A673 (cell line): ENCODE results near the gene TLCD4. TPM values are rescaled to one million over a fixed set of nuclear protein-coding genes. Genes with fewer than 3 reads are reported as not detected.

ENCODE experiments used
- BruUV-seq: library from RNA; stranded (reverse); fragments of 400-500 nt; replicated peaks from 2 replicates; lab custom pipeline; 2021; lab: Mats Ljungman, UMichigan
- CTCF ChIA-PET: fragments of 300-600 bp; sonication (Branson Sonifier 250); formaldehyde crosslinking; loops from one replicate; lab custom pipeline; 2022; ENCODE audit warnings: antibody characterized with exemption; lab: Charles Lee
- POLR2A ChIA-PET: fragments of 300-600 bp; sonication (Branson Sonifier 250); formaldehyde crosslinking; loops from one replicate; lab custom pipeline; 2022; ENCODE audit warnings: antibody characterized with exemption; ENCODE audit not compliant: low non-redundant PET; lab: Charles Lee
- DNase-seq: peaks from one replicate; pipeline ENCODE4 v3.0.0-alpha.2; 2015; ENCODE audit warnings: low spot score
- H3K27ac ChIP-seq: fragments of 200-600 bp; sonication (generic); 2 replicates; pipeline ENCODE4 v1.5.1; 2016; ENCODE audit warnings: mixed run types, low read depth, mild to moderate bottlenecking, mixed read lengths, antibody characterized with exemption, low read length; ENCODE audit not compliant: poor library complexity, severe bottlenecking
- H3K27me3 ChIP-seq: fragments of 200-600 bp; sonication (generic); replicated peaks from 2 replicates; pipeline ENCODE4 v1.6.1; 2017; ENCODE audit warnings: mixed run types, low read depth, mild to moderate bottlenecking, mixed read lengths, antibody characterized with exemption, low read length; ENCODE audit not compliant: insufficient read depth, poor library complexity
- H3K36me3 ChIP-seq: fragments of 200-600 bp; sonication (generic); 2 replicates; pipeline ENCODE4 v1.6.1; 2016; ENCODE audit warnings: mixed run types, mild to moderate bottlenecking, mixed read lengths, antibody characterized with exemption, low read length; ENCODE audit not compliant: insufficient read depth, poor library complexity, severe bottlenecking
- H3K4me1 ChIP-seq: fragments of 200-600 bp; sonication (generic); 2 replicates; pipeline ENCODE4 v1.6.1; 2017; ENCODE audit warnings: mixed run types, mild to moderate bottlenecking, mixed read lengths, antibody characterized with exemption, low read length; ENCODE audit not compliant: insufficient read depth, poor library complexity, severe bottlenecking
- H3K4me3 ChIP-seq: fragments of 200-600 bp; sonication (generic); 2 replicates; pipeline ENCODE4 v1.5.1; 2016; ENCODE audit warnings: low read depth, mixed run types, mild to moderate bottlenecking, mixed read lengths, low read length; ENCODE audit not compliant: poor library complexity, severe bottlenecking
- H3K9me3 ChIP-seq: fragments of 200-600 bp; sonication (generic); 2 replicates; pipeline ENCODE4 v1.6.1; 2016; ENCODE audit warnings: mixed run types, low read depth, mild to moderate bottlenecking, mixed read lengths, antibody characterized with exemption, low read length; ENCODE audit not compliant: poor library complexity, severe bottlenecking
- EZH2 ChIP-seq: fragments of 200-600 bp; sonication (generic); IDR thresholded peaks from 2 replicates; pipeline ENCODE4 v1.6.1; 2017; ENCODE audit warnings: borderline replicate concordance, low read depth, mild to moderate bottlenecking, mixed read lengths, antibody characterized with exemption, low read length; ENCODE audit not compliant: poor library complexity, severe bottlenecking
- intact Hi-C: fragments of 100-400 bp; cut with micrococcal nuclease; formaldehyde crosslinking; loops from one replicate; pipeline ENCODE4 v1.10.0; 2022; ENCODE audit not compliant: unreplicated experiment
- total RNA-seq: library from RNA; stranded (reverse); gene quantifications from 2 replicates; pipeline ENCODE4 v1.2.3, GENCODE V29; 2021
- TF ChIP-seq, protein P1 (sequence below): fragments of 300-800, 200-600 bp; sonication (generic); conservative IDR thresholded peaks from 2 replicates; pipeline ENCODE4 v1.5.1; 2017; ENCODE audit warnings: low read depth, mild to moderate bottlenecking, antibody characterized with exemption, low read length, moderate library complexity, mixed read lengths

Gene TLCD4
- total RNA-seq, 1 experiment from 2014 or later, result not detected

DNA sequence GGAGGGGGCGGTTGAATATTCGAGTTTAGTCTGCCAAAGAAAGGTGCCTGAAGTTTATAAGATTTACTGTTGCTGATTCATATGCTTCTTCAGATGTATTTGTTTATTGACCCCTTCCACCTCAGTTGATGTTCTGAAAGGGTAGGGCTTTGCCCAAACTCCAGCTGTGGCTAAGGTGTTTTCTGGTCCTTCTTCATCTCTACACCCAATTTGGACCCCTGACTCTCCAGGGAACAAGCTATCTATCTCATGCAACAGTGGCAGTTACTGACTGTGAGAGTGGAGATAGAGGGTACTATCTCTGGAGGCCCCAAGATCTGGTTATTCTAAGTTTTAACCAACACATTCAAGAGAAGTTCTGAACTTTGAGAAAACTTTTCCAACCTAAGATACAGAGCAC lies 31.8 kb upstream of the TLCD4 start:
- CTCF ChIA-PET, result interaction anchor here (2.4 kb wide), 1 partner anchor 149 kb away, joined by 23 read pairs; the partner anchor contains the start of gene RWDD3
- intact Hi-C loops, result no loop called here
- POLR2A ChIA-PET, result no interaction called here
- no peak for DNase-seq
- TF ChIP-seq, protein P1, sequence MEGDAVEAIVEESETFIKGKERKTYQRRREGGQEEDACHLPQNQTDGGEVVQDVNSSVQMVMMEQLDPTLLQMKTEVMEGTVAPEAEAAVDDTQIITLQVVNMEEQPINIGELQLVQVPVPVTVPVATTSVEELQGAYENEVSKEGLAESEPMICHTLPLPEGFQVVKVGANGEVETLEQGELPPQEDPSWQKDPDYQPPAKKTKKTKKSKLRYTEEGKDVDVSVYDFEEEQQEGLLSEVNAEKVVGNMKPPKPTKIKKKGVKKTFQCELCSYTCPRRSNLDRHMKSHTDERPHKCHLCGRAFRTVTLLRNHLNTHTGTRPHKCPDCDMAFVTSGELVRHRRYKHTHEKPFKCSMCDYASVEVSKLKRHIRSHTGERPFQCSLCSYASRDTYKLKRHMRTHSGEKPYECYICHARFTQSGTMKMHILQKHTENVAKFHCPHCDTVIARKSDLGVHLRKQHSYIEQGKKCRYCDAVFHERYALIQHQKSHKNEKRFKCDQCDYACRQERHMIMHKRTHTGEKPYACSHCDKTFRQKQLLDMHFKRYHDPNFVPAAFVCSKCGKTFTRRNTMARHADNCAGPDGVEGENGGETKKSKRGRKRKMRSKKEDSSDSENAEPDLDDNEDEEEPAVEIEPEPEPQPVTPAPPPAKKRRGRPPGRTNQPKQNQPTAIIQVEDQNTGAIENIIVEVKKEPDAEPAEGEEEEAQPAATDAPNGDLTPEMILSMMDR, result no peak
- no peak for TF ChIP-seq EZH2
- no peaks in the 10 kb centered on the region for H3K36me3 ChIP-seq
- no peak overlapping the region for H3K4me3 ChIP-seq
- H3K27ac ChIP-seq, result no peak overlapping the region
- BruUV-seq, result no TSS peak
- H3K4me1 ChIP-seq, result no peaks in the 10 kb centered on the region
- no peaks in the 10 kb centered on the region for H3K9me3 ChIP-seq
- H3K27me3 ChIP-seq, result peaks cover 15% of the 10 kb centered on the region

DNA sequence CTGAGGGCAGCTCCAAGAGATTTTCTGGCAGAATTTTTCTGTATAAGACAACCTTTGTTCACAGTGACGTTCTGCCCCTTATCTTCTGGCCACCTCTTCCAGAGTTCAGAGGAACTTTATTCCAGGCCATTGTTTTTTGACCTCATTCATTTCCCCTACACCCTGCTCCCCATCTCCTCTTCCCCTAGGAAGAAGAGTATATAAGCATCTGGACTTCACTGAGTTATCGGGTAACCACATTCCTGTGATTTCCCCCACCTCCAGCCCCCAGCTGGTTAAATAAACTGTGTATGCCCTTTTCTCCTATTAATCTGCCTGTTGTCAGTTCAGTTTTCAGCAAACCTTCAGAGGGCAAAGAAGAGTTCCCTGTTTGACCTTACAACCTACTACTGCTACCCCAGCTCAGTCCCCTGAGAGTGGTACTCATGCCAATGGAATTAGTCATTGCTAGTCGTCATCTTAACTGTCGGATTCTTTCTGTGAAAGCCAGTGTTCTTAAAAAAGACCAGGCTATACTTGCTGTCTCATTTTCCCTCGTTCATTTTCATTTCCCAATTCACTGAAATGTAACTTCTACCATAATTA lies 30.1 kb upstream of the TLCD4 start:
- Histone ChIP-seq H3K27me3 (no peaks in the 10 kb centered on the region), H3K36me3 (no peaks in the 10 kb centered on the region), H3K4me1 (no peaks in the 10 kb centered on the region), H3K27ac (no peak overlapping the region), H3K4me3 (no peak overlapping the region), H3K9me3 (no peaks in the 10 kb centered on the region)
- peak; percentile 75 for DNase-seq
- CTCF ChIA-PET, result no interaction called here
- intact Hi-C loops, result no loop called here
- POLR2A ChIA-PET, result no interaction called here
- no TSS peak for BruUV-seq
- TF ChIP-seq EZH2, result no peak
- TF ChIP-seq, protein P1, result no peak

GRCh38 chr1:95088303-95088702 lies 28.9 kb upstream of the TLCD4 start:
- DNase-seq, result no peak
- BruUV-seq, result no TSS peak
- Histone ChIP-seq H3K4me3 (no peak overlapping the region), H3K9me3 (no peaks in the 10 kb centered on the region), H3K27ac (no peak overlapping the region), H3K4me1 (no peaks in the 10 kb centered on the region), H3K36me3 (no peaks in the 10 kb centered on the region), H3K27me3 (no peaks in the 10 kb centered on the region)
- ChIA-PET POLR2A (interaction anchor here (0.6 kb wide), 1 partner anchor 189 kb away, joined by 5 read pairs; no protein-coding TSS in a partner anchor), CTCF (interaction anchor here (0.8 kb wide), 1 partner anchor 145 kb away, joined by 3 read pairs; the partner anchor contains the start of gene RWDD3)
- intact Hi-C loops, result no loop called here
- TF ChIP-seq, protein P1, result no peak
- no peak for TF ChIP-seq EZH2
